GM21381 (cell line): ENCODE data around the gene TMEFF1.
A peak's percentile ranks its signal among the peaks of the same experiment; 100 is the strongest.

ENCODE experiments used
- ATAC-seq: cut with Tn5 transposase; IDR thresholded peaks from one replicate; pipeline ENCODE4 v1.9.1; 2021; ENCODE audit warnings: mild to moderate bottlenecking, moderate library complexity; ENCODE audit not compliant: unreplicated experiment

TMEFF1 gene

GRCh38 chr9:100598641-100599145, 125.7 kb downstream of the TMEFF1 start:
- ATAC-seq, result peak; percentile 79

GRCh38 chr9:100600521-100601079, 127.7 kb downstream of the TMEFF1 start:
- no peak for ATAC-seq

GRCh38 chr9:100601216-100601615, 128.3 kb downstream of the TMEFF1 start:
- peak; percentile 55 for ATAC-seq

- ATAC-seq, result no peak
Observed at GRCh38 chr9:100602342-100602801, 129.4 kb downstream of the TMEFF1 start.

GRCh38 chr9:100605405-100605804, 132.5 kb downstream of the TMEFF1 start:
- ATAC-seq, result no peak

GRCh38 chr9:100619194-100619593, 146.2 kb downstream of the TMEFF1 start:
- ATAC-seq, result no peak

GRCh38 chr9:100619665-100620064, 146.7 kb downstream of the TMEFF1 start:
- no peak for ATAC-seq

- no peak for ATAC-seq
Observed at GRCh38 chr9:100623969-100624368, 151.0 kb downstream of the TMEFF1 start.

GRCh38 chr9:100626949-100627348, 154.0 kb downstream of the TMEFF1 start:
- ATAC-seq, result no peak
